Bronchial epithelial cell (primary cell): ENCODE data around the gene SUGCT. TPM values are rescaled to one million over a fixed set of nuclear protein-coding genes. Genes with fewer than 3 reads are reported as not detected.
"Not testable (repeated sequence)": the region's sequence is repeated elsewhere in the genome, so short reads cannot be mapped to it uniquely, and the experiment has no call there.

Source experiments
- DNase-seq: peaks from one replicate; pipeline ENCODE4 v3.0.0-alpha.2; 2010; ENCODE audit warnings: low read depth
- FAIRE-seq: peaks from 2 replicates; lab custom pipeline; 2011; peaks lifted over from hg19 to GRCh38; lab: Jason Lieb, UNC
- H3K27me3 ChIP-seq: 2 replicates; pipeline ENCODE4 v1.5.1; 2011; ENCODE audit warnings: low read length; ENCODE audit not compliant: control insufficient read depth, insufficient read depth
- H3K36me3 ChIP-seq: 2 replicates; pipeline ENCODE4 v1.5.1; 2011; ENCODE audit warnings: low read length; ENCODE audit not compliant: control insufficient read depth, insufficient read depth
- H3K4me3 ChIP-seq: 2 replicates; pipeline ENCODE4 v1.5.1; 2011; ENCODE audit warnings: mild to moderate bottlenecking, low read depth, low read length, control low read depth
- total RNA-seq: library from RNA; depleted of rRNA; stranded (reverse); fragments of >200 nt; gene quantifications from 2 replicates; pipeline ENCODE4 v1.2.1, GENCODE V29; 2014
- TF ChIP-seq, protein P1 (sequence below): IDR thresholded peaks from 2 replicates; pipeline ENCODE4 v1.5.1; 2011; ENCODE audit warnings: mild to moderate bottlenecking, moderate library complexity, low read length, control low read depth, inconsistent platforms; ENCODE audit not compliant: insufficient read depth, severe bottlenecking

The SUGCT gene
- total RNA-seq, 1 donor from 2014 or later: 7.4 TPM

- Histone ChIP-seq H3K27me3 (no peaks in the 10 kb centered on the region), H3K36me3 (no peaks in the 10 kb centered on the region), H3K4me3 (no peak overlapping the region)
- FAIRE-seq (no peak), DNase-seq (no peak)
- TF ChIP-seq, protein P1, sequence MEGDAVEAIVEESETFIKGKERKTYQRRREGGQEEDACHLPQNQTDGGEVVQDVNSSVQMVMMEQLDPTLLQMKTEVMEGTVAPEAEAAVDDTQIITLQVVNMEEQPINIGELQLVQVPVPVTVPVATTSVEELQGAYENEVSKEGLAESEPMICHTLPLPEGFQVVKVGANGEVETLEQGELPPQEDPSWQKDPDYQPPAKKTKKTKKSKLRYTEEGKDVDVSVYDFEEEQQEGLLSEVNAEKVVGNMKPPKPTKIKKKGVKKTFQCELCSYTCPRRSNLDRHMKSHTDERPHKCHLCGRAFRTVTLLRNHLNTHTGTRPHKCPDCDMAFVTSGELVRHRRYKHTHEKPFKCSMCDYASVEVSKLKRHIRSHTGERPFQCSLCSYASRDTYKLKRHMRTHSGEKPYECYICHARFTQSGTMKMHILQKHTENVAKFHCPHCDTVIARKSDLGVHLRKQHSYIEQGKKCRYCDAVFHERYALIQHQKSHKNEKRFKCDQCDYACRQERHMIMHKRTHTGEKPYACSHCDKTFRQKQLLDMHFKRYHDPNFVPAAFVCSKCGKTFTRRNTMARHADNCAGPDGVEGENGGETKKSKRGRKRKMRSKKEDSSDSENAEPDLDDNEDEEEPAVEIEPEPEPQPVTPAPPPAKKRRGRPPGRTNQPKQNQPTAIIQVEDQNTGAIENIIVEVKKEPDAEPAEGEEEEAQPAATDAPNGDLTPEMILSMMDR: no peak
Measured at GRCh38 chr7:40595832-40596231, 461.0 kb downstream of the SUGCT start.

DNA sequence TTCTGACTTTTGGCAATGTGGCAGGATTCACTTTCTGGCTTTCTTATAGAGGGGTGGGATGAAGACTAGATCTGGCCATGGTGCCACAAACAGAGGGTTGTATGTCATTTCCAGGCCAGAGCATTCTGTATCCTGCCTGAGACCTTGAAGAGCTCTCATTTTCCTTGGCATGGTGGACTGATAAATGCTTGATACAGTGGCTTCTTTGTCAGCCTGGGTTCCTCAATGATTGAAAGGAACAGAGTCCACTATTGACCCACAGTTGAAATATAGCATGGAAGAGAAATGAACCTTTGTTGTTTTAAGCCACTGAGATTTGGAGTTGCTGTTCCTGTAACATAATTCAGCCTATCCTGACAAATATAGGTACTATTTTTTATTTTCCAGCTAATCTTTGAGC is 462.7 kb downstream of the SUGCT start:
- DNase-seq (no peak), FAIRE-seq (no peak)
- TF ChIP-seq, protein P1: no peak
- Histone ChIP-seq H3K4me3 (no peak overlapping the region), H3K27me3 (no peaks in the 10 kb centered on the region), H3K36me3 (no peaks in the 10 kb centered on the region)

- Histone ChIP-seq H3K4me3 (no peak overlapping the region), H3K36me3 (no peaks in the 10 kb centered on the region), H3K27me3 (no peaks in the 10 kb centered on the region)
- TF ChIP-seq, protein P1: no peak
- FAIRE-seq (no peak), DNase-seq (no peak)
Measured at GRCh38 chr7:40598915-40599314, 464.1 kb downstream of the SUGCT start.

DNA sequence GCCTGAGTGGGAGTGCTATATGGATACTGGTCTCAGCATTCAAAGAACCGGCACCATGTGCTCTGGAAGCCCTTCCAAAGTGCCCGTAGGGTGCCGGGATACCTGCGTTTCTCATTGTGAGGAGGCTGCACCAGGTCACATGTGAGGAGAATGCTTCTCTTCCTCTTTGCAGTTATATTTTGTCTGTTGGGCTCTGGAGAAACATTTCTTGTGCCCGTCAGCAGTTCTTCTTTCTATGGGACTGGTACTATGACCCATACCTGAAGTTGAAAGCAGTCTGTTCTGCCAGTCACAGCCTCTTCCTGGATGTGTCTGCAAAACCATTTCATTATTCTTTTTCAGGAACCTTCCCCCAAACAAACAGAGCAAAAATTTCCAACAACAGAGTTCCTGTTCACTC is 465.0 kb downstream of the SUGCT start:
- Histone ChIP-seq H3K27me3 (no peaks in the 10 kb centered on the region), H3K4me3 (no peak overlapping the region), H3K36me3 (no peaks in the 10 kb centered on the region)
- TF ChIP-seq, protein P1: no peak
- DNase-seq: no peak
- no peak for FAIRE-seq

- not testable (repeated sequence) for FAIRE-seq
Measured at GRCh38 chr7:40602351-40602750, 467.5 kb downstream of the SUGCT start.

DNA sequence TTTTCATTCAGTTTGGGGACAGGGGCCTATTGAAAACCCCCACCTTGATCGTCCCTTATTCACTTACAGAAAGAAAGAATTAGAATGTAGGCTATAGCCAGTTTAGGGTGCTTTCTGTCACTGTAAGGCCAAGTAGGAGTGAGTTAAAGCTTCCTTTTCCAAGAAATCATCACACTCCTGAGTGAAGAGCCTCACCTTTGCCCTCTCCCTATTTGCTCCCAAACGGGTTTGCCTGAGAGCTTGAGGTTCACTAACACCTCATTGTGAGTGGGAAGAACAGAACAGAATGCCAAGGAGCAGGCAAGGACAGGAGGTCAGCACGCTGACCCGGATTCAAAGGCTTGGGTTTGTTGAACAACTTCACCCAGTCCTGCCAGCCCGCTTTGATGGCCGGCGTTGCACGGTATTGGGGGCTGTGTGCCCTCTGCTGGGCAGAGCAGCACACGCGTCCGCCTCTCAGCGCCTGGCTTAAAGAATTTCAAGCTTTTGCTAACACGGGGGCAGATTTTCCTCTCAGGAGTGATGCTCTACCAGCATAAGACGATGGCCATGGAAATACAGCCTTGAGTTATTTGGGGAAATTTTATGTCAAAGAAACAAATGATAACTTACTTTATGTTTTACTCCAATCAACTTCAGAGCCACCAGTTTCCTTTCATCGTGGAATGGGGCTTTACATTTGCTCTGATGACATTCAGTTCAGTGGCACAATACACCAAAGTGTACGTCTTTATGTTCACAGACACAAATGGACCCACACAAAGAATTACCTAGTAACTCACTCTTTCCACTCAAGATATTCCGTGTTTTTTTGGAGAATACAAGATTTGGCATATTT is 470.0 kb downstream of the SUGCT start:
- Histone ChIP-seq H3K36me3 (no peaks in the 10 kb centered on the region), H3K27me3 (no peaks in the 10 kb centered on the region), H3K4me3 (no peak overlapping the region)
- DNase-seq (peak; percentile 28), FAIRE-seq (no peak)
- TF ChIP-seq, protein P1: peak; percentile 78

More at GRCh38 chr7:40602351-40602750, 467.5 kb downstream of the SUGCT start:
- DNase-seq, H3K27me3 ChIP-seq, H3K36me3 ChIP-seq, H3K4me3 ChIP-seq: not testable (repeated sequence)
